SU-DHL-6 (cell line): ENCODE measurements around the gene ZNF579.

ENCODE experiments used
- H2AFZ ChIP-seq: fragments of 200-600 bp; sonication (generic); 2 replicates; pipeline ENCODE4 v1.6.1; 2014; ENCODE audit warnings: low read depth, mild to moderate bottlenecking, moderate library complexity, mixed read lengths, antibody characterized with exemption, low read length; ENCODE audit not compliant: severe bottlenecking
- H3F3A ChIP-seq: fragments of 200-600 bp; shearing (Covaris generic); 2 replicates; pipeline ENCODE4 v1.6.0; 2016; ENCODE audit warnings: antibody characterized with exemption, mild to moderate bottlenecking; ENCODE audit not compliant: insufficient read depth
- H3K27ac ChIP-seq: fragments of 200-600 bp; sonication (generic); 2 replicates; pipeline ENCODE4 v1.5.1; 2016; ENCODE audit warnings: low read depth, mild to moderate bottlenecking, low read length, moderate library complexity, mixed read lengths
- H3K27me3 ChIP-seq: fragments of 200-600 bp; sonication (generic), shearing (Covaris generic); 2 replicates; pipeline ENCODE4 v1.6.0; 2014; ENCODE audit warnings: mild to moderate bottlenecking, low read length
- H3K36me3 ChIP-seq: fragments of 200-600 bp; sonication (generic); 2 replicates; pipeline ENCODE4 v1.6.1; 2014; ENCODE audit warnings: mild to moderate bottlenecking, low read length, mixed read lengths
- H3K4me2 ChIP-seq: fragments of 300-600, 200-600 bp; shearing (Covaris generic), sonication (generic); 2 replicates; pipeline ENCODE4 v1.6.0; 2014; ENCODE audit warnings: low read length, low read depth, mild to moderate bottlenecking; ENCODE audit not compliant: poor library complexity, severe bottlenecking
- H3K4me3 ChIP-seq: fragments of 200-600 bp; sonication (generic); 2 replicates; pipeline ENCODE4 v1.5.1; 2014; ENCODE audit warnings: antibody characterized with exemption, low read length, mild to moderate bottlenecking, mixed read lengths; ENCODE audit not compliant: insufficient read depth, poor library complexity, severe bottlenecking
- H3K79me2 ChIP-seq: fragments of 200-600 bp; sonication (generic); 2 replicates; pipeline ENCODE4 v1.6.1; 2014; ENCODE audit warnings: mild to moderate bottlenecking, low read length, moderate library complexity; ENCODE audit not compliant: insufficient read depth
- H3K9ac ChIP-seq: fragments of 200-600 bp; sonication (generic); 2 replicates; pipeline ENCODE4 v1.7.0; 2014; ENCODE audit warnings: mild to moderate bottlenecking, low read length
- H3K9me2 ChIP-seq: fragments of 200-600 bp; sonication (generic); replicated peaks from 2 replicates; pipeline ENCODE4 v1.6.1; 2014; ENCODE audit warnings: low read length; ENCODE audit not compliant: insufficient read depth
- H3K9me3 ChIP-seq: fragments of 200-600 bp; sonication (generic); 2 replicates; pipeline ENCODE4 v1.6.1; 2014; ENCODE audit warnings: low read length, mixed read lengths; ENCODE audit not compliant: insufficient read depth
- H4K20me1 ChIP-seq: fragments of 200-600 bp; sonication (generic); 2 replicates; pipeline ENCODE4 v1.6.1; 2014; ENCODE audit warnings: low read depth, mild to moderate bottlenecking, antibody characterized with exemption, low read length, moderate library complexity, mixed read lengths
- CTCF ChIP-seq: fragments of 200-600 bp; sonication (generic); IDR thresholded peaks from one replicate; pipeline ENCODE4 v1.5.1; 2017; ENCODE audit warnings: antibody characterized with exemption, mild to moderate bottlenecking, low read length, moderate library complexity; ENCODE audit not compliant: insufficient read depth, poor library complexity, severe bottlenecking
- EZH2phosphoT487 ChIP-seq: fragments of 200-600 bp; sonication (generic), shearing (Covaris generic); conservative IDR thresholded peaks from 2 replicates; pipeline ENCODE4 v1.6.1; 2018; ENCODE audit warnings: mild to moderate bottlenecking, antibody characterized with exemption, low read length, moderate library complexity, mixed read lengths

ZNF579 gene

DNA sequence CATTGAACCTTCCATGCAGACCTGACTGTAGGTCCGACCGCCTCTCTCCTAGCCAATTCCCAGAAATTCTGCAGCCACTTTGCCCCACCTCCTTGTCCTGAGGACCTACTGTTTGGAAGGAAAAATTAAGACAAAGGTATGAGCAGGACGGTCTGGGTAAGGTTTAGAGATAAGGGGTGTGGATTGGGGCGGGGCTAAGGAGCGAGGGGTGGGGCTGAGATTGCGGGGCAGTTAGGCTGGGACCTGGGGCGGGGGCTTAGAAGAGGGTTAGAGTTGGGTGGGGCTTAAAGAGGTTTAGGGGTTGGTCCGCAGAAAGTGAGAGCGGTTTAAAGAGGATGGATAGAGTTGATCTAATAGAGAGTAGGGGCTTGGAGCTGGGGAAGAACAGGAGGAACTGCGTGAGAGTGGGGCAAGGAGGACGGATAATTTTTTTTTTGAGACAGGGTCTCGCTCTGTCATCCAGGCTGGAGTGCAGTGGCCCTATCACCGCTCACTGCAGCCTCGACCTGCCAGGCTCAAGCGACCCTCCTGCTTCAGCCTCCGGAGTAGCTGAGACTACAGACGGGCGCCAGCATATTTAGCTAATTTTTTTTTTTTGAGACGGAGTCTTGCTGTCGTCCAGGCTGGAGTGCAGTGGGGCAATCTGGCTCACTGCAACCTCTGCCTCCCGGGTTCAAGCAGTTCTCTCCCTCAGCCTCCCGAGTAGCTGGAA is 23.1 kb upstream of the ZNF579 start:
- H3K27ac ChIP-seq, result no peak overlapping the region

GRCh38 chr19:55603115-55603514 is 22.5 kb upstream of the ZNF579 start:
- H3K9ac ChIP-seq, result no peak overlapping the region
- H3K27ac ChIP-seq, result no peak overlapping the region
- H3K9me2 ChIP-seq, result no peaks in the 10 kb centered on the region
- TF ChIP-seq CTCF, result no peak
- H3K4me2 ChIP-seq, result no peak overlapping the region
- H3F3A ChIP-seq, result peaks cover 39% of the 10 kb centered on the region
- no peak overlapping the region for H3K4me3 ChIP-seq
- peaks cover 18% of the 10 kb centered on the region for H3K79me2 ChIP-seq
- no peaks in the 10 kb centered on the region for H3K27me3 ChIP-seq
- H3K9me3 ChIP-seq, result no peaks in the 10 kb centered on the region
- no peaks in the 10 kb centered on the region for H4K20me1 ChIP-seq
- no peak overlapping the region for H2AFZ ChIP-seq
- H3K36me3 ChIP-seq, result no peaks in the 10 kb centered on the region

More for the DNA sequence above, 23.1 kb upstream of the ZNF579 start:
- H4K20me1 ChIP-seq, result no peaks in the 10 kb centered on the region
- no peaks in the 10 kb centered on the region for H3K27me3 ChIP-seq
- peaks cover 34% of the 10 kb centered on the region for H3F3A ChIP-seq
- H3K9ac ChIP-seq, result no peak overlapping the region
- peaks cover 20% of the 10 kb centered on the region for H3K79me2 ChIP-seq
- H3K36me3 ChIP-seq, result no peaks in the 10 kb centered on the region
- H2AFZ ChIP-seq, result no peak overlapping the region
- H3K4me2 ChIP-seq, result no peak overlapping the region
- H3K4me3 ChIP-seq, result no peak overlapping the region
- no peak for TF ChIP-seq EZH2phosphoT487
- no peak for TF ChIP-seq CTCF
- H3K9me3 ChIP-seq, result no peaks in the 10 kb centered on the region
- no peaks in the 10 kb centered on the region for H3K9me2 ChIP-seq

GRCh38 chr19:55602104-55603001 is 21.7 kb upstream of the ZNF579 start:
- Histone ChIP-seq H3K9me3 (no peaks in the 10 kb centered on the region), H3K4me2 (no peak overlapping the region), H3F3A (peaks cover 39% of the 10 kb centered on the region), H2AFZ (no peak overlapping the region), H3K9ac (no peak overlapping the region), H3K27ac (0 out of 2 replicates have a peak overlapping the region, but pooled peaks have one; percentile 95), H3K79me2 (peaks cover 11% of the 10 kb centered on the region), H3K9me2 (no peaks in the 10 kb centered on the region), H3K36me3 (no peaks in the 10 kb centered on the region), H3K4me3 (no peak overlapping the region), H4K20me1 (no peaks in the 10 kb centered on the region), H3K27me3 (no peaks in the 10 kb centered on the region)
- TF ChIP-seq CTCF (no peak), EZH2phosphoT487 (no peak)
